Effector memory CD4-positive, alpha-beta T cell (primary cell): Measurements from ENCODE around the gene GTF2A1.

Experiments used
- DNase-seq, 3 donors: peaks; one replicate each; pipeline ENCODE4 v3.0.0-alpha.2; 2020
- H3K27ac ChIP-seq: 2 replicates; pipeline ENCODE4 v1.7.0; 2013; ENCODE audit warnings: mild to moderate bottlenecking, low read length, moderate library complexity; ENCODE audit not compliant: insufficient read depth, poor library complexity, severe bottlenecking
- H3K27me3 ChIP-seq: replicated peaks from 2 replicates; pipeline ENCODE4 v1.7.0; 2013; ENCODE audit warnings: mild to moderate bottlenecking, low read length; ENCODE audit not compliant: insufficient read depth, control insufficient read depth, poor library complexity, severe bottlenecking
- H3K36me3 ChIP-seq: 2 replicates; pipeline ENCODE4 v1.7.0; 2013; ENCODE audit warnings: mild to moderate bottlenecking, low read length, moderate library complexity; ENCODE audit not compliant: control insufficient read depth, insufficient read depth
- H3K4me1 ChIP-seq: 2 replicates; pipeline ENCODE4 v1.7.0; 2013; ENCODE audit warnings: low read length, mild to moderate bottlenecking; ENCODE audit not compliant: control insufficient read depth, insufficient read depth, poor library complexity, severe bottlenecking
- H3K4me3 ChIP-seq: 2 replicates; pipeline ENCODE4 v1.7.0; 2013; ENCODE audit warnings: low read length, low read depth, mild to moderate bottlenecking; ENCODE audit not compliant: insufficient read depth, poor library complexity, severe bottlenecking
- H3K9me3 ChIP-seq: 2 replicates; pipeline ENCODE4 v1.7.0; 2013; ENCODE audit warnings: mild to moderate bottlenecking, low read length, moderate library complexity; ENCODE audit not compliant: control insufficient read depth

Gene GTF2A1

DNA sequence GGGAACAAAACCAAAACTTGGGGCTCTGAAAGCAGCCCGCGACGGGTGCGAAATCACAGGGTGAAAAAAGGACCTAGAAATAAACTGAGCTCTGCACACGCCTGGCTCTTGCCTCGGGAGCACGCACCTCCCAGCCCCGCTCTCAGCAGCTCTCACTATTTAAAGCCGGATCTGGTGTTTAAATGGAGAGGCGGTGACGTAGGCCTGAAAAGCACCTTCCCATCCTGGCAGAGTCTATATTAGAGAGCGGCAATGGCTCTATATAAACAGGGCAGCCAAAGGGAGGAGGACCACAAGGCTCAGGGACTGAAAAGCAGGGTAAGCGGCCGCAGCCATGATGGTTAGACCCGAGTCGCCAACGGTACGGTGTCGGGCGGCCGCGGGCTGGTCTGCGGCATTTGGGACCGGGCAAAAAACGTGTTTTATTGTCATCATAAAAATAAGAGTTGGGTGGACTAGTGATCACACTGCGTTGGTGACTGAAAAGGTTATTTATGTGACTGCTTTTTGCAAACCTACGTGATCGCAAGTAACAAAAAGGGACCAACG lies 1.5 kb downstream of the GTF2A1 start:
- peak; percentile 84 to 89 (median 87) for DNase-seq
- no peaks in the 10 kb centered on the region for H3K27me3 ChIP-seq
- peak overlapping the region; percentile 65 for H3K4me3 ChIP-seq
- no peaks in the 10 kb centered on the region for H3K9me3 ChIP-seq
- H3K4me1 ChIP-seq = peaks cover 14% of the 10 kb centered on the region
- peak overlapping the region; percentile 94 for H3K27ac ChIP-seq
- H3K36me3 ChIP-seq = peaks cover 15% of the 10 kb centered on the region

DNA sequence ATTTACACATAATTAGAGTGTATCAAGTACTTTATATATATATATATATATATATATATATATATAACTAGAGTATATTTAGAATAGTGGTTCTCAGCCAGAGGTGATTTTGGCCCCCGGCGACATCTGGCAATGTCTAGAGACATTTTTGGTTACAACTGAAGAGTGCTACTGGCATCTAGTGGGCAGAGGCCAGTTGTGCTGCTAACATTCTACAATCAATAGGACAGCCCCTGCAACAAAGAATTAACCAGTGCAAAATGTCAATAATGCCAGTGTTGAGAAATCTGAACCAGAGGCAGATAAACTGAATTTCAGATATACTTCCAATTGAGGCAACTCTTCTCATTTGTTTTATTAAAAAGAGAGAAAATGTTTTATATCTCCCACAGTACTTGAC lies 8.9 kb downstream of the GTF2A1 start:
- Histone ChIP-seq H3K9me3 (no peaks in the 10 kb centered on the region), H3K27me3 (no peaks in the 10 kb centered on the region), H3K4me3 (no peak overlapping the region), H3K27ac (no peak overlapping the region), H3K36me3 (peaks cover 51% of the 10 kb centered on the region), H3K4me1 (peaks cover 4% of the 10 kb centered on the region)
- peak in 1 of 3 donors; percentile 14 for DNase-seq

DNA sequence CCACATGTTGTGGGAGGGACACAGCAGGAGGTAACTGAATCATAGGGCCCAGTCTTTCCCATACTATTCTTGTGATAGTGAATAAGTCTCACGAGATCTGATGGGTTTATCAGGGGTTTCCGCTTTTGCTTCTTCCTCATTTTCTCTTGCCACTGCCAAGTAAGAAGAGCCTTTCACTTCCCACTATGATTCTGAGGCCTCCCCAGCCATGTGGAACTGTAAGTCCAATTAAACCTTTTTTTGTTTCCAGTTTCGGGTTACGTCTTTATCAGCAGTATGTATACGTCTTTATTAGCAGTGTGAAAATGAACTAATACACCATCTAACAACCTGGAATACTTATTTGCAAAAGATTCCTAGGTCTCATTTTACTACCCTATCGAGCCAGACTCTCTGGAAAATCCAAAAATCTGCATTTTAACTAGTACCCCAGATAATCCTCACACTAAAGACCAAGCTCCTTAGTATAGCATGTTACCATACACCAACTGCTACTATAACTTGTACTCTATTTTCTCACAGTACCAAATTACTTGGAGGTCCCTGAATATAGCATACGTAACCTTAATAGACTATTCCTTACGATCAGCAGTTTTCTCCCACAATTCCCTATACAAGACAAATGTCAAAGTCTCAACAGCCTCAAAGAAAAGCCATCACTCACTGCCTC lies 11.5 kb downstream of the GTF2A1 start:
- Histone ChIP-seq H3K4me3 (no peak overlapping the region), H3K9me3 (no peaks in the 10 kb centered on the region), H3K4me1 (no peaks in the 10 kb centered on the region), H3K27ac (no peak overlapping the region), H3K36me3 (peaks cover 55% of the 10 kb centered on the region), H3K27me3 (no peaks in the 10 kb centered on the region)
- DNase-seq = no peak

DNA sequence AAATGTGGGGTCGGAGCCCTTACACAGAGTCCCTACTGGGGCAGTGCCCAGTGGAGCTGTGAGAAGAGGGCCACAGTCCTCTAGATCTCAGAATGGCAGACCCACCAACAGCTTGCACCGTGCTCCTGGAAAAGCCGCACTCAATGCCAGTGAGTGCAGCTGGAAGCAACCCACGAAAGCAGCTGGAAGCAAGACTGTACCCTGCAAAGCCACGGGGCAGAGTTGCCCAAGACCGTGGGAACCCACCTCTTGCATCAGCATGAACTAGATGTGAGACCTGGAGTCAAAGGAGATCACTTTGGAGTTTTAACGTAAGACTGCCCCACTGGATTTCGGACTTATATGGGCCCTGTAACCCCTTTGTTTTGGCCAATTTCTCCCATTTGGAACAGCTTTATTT lies 12.3 kb downstream of the GTF2A1 start:
- Histone ChIP-seq H3K4me3 (no peak overlapping the region), H3K4me1 (no peaks in the 10 kb centered on the region), H3K9me3 (no peaks in the 10 kb centered on the region), H3K27ac (no peak overlapping the region), H3K36me3 (peaks cover 61% of the 10 kb centered on the region), H3K27me3 (no peaks in the 10 kb centered on the region)
- no peak for DNase-seq

DNA sequence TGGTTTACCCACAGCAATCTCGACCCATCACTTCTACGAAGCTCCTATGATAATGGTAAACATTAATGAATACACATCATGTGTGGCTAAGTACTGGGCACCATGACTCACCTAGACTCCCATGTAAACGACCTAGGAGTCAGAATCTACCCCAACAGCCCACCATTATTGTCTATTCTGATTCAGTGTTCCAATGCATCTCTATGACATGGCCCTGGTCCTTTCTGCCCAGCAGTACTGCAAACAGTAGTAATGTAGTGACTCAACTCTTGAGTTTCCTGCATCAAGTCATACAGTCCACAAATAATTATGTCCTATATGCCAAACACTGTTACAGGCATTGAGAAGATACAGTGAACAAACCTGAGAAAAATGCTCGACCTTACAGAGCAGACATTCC lies 14.6 kb downstream of the GTF2A1 start:
- Histone ChIP-seq H3K9me3 (no peaks in the 10 kb centered on the region), H3K27me3 (no peaks in the 10 kb centered on the region), H3K36me3 (peaks cover 58% of the 10 kb centered on the region), H3K27ac (no peak overlapping the region), H3K4me3 (no peak overlapping the region), H3K4me1 (no peaks in the 10 kb centered on the region)
- DNase-seq = no peak

DNA sequence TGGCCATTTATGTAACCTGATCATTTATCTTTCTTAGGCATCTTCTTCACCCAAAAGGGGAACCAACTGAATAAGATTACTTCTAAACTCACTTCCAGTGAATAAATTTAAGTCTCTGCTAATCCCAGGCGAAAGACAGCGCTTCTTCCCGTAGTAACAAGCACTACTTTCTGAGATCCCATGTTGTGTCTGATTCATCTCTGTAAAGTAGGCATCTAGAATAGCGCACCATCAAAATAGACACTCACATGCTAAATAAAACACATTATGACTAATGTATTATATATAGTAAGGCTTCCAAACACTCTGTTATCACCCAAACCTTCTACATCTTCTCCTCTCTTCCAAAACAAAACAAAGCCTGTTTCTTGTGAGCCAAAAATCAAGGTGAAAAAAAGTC lies 15.1 kb downstream of the GTF2A1 start:
- Histone ChIP-seq H3K4me1 (no peaks in the 10 kb centered on the region), H3K4me3 (no peak overlapping the region), H3K36me3 (peaks cover 55% of the 10 kb centered on the region), H3K27me3 (no peaks in the 10 kb centered on the region), H3K9me3 (no peaks in the 10 kb centered on the region), H3K27ac (no peak overlapping the region)
- no peak for DNase-seq

DNA sequence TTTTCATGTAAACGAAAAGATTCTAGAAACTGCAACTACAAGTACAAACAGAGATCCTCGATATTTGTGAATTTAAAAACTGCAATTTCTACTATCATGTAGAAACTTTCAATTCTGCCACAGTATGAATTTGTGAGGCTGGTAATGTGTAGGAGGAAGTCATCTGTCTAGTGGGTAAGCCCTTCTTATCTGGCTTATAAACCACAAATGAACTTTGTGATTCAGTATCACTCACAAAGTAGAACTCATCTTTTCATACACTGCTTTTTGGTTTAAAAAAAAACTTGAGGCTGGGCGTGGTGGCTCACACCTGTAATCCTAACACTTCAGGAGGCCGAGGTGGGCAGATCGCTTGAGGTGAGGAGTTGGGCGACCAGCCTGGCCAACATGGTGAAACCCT lies 20.7 kb downstream of the GTF2A1 start:
- no peaks in the 10 kb centered on the region for H3K9me3 ChIP-seq
- no peaks in the 10 kb centered on the region for H3K4me1 ChIP-seq
- peaks cover 36% of the 10 kb centered on the region for H3K36me3 ChIP-seq
- no peak overlapping the region for H3K4me3 ChIP-seq
- DNase-seq = no peak
- H3K27ac ChIP-seq = no peak overlapping the region
- H3K27me3 ChIP-seq = no peaks in the 10 kb centered on the region

DNA sequence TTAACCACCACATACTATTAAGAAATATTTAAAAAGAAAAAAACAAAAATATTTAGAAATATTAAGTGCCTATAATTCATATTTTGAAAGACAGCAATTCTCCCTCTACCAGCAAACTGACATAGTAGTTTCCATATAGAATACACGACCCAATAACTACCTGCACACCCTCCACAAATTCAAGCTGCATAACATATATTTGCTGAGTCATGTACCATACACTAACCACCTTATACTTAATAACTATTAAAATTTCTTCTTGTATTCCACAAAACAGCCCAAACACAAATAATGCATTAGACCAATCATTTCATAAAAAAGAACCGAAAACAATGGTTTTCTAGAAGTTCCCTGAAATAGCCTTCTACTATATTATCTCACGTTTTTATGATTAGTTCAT lies 21.7 kb downstream of the GTF2A1 start:
- Histone ChIP-seq H3K27me3 (no peaks in the 10 kb centered on the region), H3K27ac (no peak overlapping the region), H3K4me1 (peaks cover 2% of the 10 kb centered on the region), H3K36me3 (peaks cover 32% of the 10 kb centered on the region), H3K9me3 (no peaks in the 10 kb centered on the region), H3K4me3 (no peak overlapping the region)
- no peak for DNase-seq

DNA sequence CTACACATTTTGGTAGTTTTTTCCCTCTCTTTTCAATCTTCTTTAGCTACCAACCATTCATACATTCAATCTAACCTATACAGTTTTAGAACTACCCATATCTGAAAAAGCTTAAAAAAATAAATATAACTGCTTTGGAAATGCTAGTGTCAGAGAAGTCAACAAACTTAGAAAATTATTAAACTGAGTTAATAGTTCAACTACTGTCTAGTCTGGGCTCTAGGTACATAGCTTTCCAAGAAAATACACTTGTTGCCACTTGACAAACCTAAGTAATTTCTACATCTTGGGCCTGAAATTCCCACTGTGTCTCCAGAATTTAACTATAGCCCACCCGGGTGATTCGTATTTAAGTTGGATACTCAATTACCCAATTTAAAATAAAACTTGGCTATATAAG lies 22.1 kb downstream of the GTF2A1 start:
- Histone ChIP-seq H3K27ac (no peak overlapping the region), H3K36me3 (peaks cover 28% of the 10 kb centered on the region), H3K4me3 (no peak overlapping the region), H3K9me3 (no peaks in the 10 kb centered on the region), H3K4me1 (peaks cover 5% of the 10 kb centered on the region), H3K27me3 (no peaks in the 10 kb centered on the region)
- no peak for DNase-seq

DNA sequence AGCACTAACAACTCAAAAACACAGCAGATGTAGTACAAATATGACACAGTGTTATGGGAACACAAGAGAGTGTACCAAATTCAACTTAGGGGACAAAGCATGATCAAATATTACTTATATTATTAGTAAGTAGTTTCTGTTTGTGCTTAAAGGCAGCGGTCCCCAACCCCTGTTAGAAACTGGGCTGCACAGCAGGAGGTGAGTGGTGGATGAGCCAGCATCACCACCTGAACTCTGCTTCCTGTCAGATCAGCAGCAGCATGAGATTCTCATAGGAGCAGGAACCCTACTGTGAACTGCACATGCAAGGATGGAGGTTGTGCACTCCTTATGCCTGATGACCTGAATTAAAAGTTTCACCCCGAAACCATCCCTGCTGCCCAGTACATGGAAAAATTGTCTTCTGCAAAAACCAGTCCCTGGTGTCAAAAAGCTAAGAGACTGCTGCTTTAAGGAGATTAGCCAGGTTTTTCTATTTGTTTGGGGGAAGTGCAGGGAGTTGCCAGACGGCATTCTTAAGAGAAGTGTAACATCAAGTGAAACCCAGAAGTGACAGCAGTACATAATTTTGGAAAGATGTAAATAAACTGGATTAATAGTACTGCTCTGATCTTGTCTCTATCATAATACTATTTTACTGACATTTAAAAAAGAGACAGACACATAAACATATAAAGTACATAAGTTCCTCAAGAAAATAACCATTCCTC lies 26.7 kb downstream of the GTF2A1 start:
- no peaks in the 10 kb centered on the region for H3K27me3 ChIP-seq
- H3K4me3 ChIP-seq = no peak overlapping the region
- H3K9me3 ChIP-seq = no peaks in the 10 kb centered on the region
- no peak overlapping the region for H3K27ac ChIP-seq
- peaks cover 5% of the 10 kb centered on the region for H3K4me1 ChIP-seq
- H3K36me3 ChIP-seq = peaks cover 15% of the 10 kb centered on the region
- DNase-seq = no peak
